HG02884 (cell line): ENCODE results near the gene KCNMB3.
A peak's percentile ranks its signal among the peaks of the same experiment; 100 is the strongest.
"Not testable (repeated sequence)": the region's sequence is repeated elsewhere in the genome, so short reads cannot be mapped to it uniquely, and the experiment has no call there.

ENCODE experiments used
- ATAC-seq: cut with Tn5 transposase; IDR thresholded peaks from one replicate; pipeline ENCODE4 v1.9.1; 2021; ENCODE audit warnings: mild to moderate bottlenecking, moderate library complexity; ENCODE audit not compliant: unreplicated experiment

The KCNMB3 gene

DNA sequence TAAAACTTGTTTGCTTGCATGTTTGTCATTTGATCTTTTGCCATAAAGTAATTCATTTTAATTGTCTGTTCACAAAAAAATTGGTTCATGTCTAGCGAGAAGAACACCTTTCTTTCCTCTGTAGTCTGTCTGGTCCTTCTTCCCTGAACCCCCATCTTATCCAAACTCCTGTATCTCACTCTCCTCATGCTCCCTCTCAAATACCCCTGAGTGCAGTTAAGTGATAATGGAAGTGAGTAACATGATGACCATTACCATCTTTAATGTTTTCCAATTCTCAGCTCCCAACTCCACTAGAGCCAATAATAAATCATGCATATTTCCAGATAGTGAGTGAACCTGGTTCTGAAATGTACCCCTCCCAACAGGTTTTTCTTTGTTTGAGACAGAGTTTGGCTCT, 14.2 kb upstream of the KCNMB3 start:
- no peak for ATAC-seq

DNA sequence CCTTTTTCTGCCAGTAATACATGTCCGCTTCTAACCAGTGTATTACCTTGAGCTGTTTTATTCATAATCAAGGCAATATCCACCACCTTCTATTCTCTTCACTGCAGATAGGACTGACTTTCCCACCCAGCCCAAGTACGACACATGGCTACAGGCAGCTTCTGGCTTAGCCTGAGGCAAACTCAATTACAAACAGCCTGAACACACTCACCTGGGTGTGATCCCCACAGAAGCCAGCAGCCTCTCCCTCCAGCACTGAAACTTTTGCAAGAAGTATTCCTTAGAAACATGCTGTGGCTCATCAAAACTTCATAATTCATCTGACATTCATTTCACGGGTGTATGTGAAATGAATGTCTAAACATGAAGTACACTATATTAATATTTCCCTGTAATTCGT, 13.5 kb upstream of the KCNMB3 start:
- ATAC-seq: no peak

DNA sequence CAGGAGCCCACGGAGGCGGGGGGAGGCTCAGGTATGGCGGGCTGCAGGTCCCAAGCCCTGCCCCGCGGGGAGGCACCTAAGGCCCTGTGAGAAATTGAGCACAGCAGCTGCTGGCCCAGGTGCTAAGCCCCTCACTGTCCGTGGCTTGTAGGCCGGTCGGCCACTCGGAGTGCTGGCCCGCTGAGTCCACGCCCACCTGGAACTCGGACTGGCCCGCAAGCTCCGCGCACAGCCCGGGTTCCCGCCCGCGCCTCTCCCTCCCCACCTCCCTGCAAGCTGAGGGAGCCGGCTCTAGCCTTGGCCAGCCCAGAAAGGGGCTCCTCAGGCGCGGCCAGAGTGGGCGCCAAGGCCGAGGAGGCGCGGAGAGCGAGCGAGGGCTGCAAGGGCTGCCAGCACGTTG, 12.2 kb upstream of the KCNMB3 start:
- ATAC-seq: no peak

DNA sequence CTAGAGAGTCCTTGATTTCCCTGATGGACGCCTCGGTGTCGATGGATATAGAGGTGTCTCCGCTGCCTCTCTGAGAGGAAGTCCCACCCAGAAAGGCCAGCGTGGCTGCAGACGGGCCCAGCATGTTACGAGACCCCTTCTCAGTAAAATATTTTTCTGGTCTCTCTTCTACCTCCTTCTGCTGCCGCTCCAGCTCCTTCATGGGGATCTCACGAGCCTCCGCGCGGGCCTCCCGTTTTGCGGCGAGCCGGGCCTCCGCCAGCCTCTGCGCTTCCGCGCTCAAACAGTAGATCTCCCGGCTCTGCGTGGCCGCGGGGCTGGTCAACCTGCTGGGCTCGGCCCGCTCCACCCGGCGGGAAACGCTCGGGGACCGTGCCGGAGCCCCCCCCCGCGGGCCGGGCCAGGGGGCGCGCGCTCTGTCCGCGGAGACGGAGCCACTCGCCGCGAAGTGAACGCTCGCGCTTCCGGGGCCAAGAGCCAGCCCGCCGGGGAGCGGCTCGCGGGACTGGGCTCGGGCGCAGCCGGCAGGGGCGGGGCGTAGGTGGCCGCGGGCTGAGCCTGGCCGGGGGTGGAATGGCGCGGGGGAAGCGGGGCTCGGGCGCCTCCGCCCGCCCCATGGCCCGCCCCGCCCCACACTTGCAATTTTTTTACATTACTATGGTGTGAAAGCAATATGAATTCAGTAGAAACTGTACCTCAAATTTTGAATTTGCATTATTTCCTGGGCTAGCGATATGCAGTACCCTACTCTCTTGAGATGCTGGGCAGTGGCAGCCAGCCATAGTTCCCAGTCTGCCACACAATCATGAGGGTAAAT, 10.2 kb upstream of the KCNMB3 start:
- peak; percentile 76 for ATAC-seq

DNA sequence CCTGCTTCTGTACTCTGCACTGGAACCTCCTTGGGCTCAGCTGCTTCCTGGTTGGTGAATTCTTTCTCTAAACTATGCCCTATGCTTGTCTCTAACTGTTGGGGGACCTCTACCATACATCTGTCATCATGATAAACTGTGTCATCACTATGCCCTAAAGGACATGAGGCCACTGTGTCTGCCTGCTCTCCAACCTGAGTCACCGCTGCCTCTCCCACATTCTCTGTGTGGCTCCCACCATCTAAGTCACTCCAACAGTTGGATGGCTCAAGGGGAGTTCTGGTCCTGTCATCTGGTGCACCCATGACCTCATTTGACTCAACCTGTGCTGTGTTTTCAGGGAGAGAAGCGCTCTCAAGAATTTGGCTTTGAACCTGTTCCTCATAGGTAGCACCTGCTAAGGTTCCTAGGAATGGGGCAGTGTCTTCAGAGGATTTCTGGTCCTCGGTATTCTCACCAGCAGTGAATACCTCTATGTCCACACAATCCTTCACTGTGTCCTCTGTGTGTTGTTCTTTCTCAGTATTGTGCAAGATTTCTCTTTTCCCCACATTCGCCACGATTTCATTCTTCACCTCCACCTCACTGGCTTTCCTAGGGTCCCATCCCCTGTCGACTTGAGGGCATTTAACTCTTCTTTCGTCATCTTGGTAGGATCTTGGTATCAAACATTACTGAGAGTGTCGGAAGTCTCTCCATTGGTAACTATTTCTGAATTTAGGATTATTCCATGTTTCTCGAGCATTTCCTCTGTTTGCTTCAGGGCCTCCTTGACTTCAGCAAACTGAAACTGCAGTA, 9.2 kb upstream of the KCNMB3 start:
- not testable (repeated sequence) for ATAC-seq

DNA sequence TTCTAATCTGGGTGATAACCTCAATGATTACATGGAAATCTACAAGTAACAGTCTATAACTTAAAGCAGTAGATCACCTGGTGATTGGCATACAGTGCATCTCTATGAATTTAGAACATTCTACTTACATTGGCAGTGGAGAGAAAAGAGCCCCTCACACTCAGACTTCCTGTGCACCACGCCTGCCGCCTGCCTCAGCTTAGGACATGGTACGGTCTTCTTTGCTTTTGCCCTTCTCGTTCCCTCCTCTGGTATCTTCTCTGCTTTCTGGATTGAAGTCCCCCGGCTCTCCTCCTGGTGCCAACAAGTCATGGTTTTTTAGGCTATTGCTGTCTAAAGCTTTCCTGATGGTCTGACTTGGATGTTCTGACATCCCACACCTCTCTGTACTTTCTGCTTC, 7.9 kb upstream of the KCNMB3 start:
- no peak for ATAC-seq

DNA sequence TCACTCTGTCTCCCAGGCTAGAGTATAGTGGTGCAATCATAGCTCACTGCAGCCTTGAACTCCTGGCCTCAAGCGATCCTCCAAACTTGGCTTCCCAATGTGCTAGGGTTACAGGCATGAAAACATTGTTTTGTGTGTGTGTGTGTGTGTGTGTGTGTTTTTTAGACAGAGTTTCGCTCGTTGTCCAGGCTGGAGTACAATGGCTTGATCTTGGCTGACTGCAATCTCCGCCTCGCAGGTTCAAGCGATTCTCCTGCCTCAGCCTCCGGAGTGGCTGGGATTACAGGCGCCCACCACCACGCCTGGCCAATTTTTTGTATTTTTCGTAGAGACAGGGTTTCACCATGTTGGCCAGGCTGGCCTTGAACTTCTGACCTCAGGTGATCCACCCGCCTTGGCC, 6.8 kb upstream of the KCNMB3 start:
- ATAC-seq: not testable (repeated sequence)

DNA sequence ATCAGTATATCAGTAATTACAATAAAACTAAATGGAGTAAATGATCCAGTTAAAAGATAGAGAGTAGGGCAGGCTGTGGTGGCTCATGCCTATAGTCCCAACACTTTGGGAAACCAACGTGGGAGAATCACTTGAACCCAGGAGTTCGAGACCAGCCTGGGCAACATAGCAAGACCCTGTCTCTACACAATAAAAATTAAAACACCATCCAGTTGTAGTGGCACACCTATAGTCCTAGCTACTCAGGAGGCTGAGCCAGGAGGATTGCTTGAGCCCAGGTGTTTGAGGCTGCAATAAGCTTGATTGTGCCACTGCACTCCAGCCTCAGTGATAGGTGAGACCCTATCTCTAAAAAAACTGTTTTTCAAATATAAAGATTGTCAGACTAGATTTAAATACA, 5.9 kb upstream of the KCNMB3 start:
- ATAC-seq: no peak

DNA sequence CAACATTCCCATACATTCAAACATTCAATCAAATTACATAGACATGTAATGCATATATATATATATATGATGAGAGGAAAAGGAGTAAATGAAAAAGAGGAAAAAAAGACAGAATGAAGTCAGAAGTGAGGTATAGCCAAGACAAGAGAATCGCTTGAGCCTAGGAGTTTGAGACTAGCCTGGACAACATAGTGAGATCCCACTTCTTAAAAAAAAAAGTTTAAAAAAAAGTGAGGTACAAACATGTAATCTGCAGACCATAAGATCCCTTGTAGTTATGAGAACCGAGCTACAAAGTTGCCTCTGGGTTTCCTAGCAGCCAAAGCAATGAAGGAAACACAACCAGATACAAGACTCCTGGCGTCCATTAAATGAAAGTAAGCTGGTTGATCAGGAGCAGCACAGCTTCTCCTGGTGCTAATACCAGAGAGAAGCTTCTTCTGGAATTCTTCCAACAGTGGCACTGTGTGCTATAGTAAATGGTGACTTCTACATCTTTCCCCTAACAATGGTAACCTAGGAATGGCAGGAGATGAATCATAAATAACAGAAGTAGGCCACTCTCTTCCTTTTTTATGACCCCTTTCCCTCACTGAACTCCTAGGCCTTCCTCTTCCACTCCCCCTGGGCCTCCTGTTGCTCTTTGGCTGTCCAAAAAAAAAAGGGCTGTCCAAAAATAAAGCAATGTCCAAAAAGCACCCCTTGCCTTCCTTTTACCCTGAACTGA, 3.5 kb downstream of the KCNMB3 start:
- ATAC-seq: no peak

DNA sequence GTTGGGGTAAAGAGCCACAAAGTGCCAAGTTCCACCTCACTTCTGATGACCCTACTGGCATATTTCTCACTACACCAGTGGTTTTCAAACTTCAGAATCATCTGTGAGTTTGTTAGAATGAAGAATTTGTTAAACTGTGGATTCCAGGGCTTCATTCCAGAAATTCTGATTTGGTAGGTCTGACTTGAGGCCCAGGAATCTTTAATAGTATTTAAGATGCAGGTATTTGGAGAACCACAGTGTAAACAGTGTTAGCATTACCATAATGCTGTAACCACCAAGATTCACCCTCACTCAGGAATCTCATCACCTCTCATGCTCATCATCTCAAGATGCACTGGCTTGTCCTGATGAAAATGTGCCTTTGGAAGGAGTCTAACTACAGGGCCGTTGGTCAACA, 6.0 kb downstream of the KCNMB3 start:
- ATAC-seq: no peak

DNA sequence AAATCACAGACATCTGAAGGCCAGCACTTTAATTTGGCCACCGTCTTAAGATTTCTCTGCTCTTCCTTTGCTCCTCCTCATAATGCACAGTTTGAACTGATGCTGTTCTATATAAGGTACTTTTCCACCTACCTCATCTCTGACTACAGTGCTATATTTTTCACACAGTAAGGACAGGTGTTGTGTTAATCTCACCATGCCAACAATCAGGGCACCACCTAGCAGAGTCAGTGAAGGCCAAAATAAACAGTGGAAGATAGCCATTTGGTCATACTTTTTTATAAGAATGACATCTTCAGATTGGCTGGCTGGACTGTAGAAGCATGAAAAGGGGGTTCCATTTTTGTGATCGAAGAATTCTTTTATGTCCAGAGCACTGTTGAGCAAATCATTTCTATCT, 8.1 kb downstream of the KCNMB3 start:
- not testable (repeated sequence) for ATAC-seq

DNA sequence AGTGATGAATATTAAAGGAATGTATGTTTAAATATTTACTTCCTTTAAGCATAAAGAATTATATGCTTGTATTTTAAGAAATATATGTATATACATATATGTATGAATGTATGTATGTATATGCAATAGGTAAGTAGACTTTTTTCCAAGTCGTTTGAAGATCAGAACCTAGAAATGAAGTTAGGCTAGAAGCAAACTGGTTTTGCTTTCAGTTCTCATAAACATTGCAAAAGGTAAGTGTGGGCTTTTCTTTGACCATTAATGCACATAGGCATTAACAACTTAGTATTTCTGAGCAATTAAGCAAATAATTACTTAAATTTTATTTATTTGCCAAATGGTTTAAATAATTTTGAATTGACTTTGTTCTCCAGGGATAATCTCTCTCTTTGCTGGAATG, 10.6 kb downstream of the KCNMB3 start:
- ATAC-seq: not testable (repeated sequence)

DNA sequence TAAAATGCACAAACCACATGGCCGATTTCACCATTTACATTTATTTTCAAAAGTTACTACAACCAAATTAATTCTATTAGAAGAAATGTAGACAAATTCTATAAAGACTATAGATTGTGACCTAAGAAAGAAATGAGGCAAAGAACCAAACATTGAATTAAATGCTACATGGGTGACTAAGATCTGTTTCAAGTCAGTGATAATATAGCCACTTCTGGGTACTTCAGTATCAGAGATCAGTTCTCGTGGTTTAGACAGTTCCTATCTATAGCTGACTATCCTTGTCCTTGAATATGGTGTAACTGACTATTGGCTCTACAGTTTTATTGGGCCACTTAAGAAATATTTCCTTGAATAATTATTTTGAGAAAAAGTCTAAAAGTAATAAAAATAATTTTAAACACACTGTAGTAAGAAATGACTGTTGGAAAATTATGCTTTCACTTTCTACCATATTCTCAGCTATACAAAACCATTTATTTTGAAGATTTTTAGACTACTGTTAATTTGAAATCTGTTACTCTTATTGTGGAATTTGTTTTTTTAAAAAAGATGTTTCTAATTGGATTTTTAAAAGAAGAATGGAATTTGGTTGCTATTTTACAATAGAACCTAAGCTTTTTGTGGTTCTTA, 14.1 kb downstream of the KCNMB3 start:
- ATAC-seq: peak; percentile 89

DNA sequence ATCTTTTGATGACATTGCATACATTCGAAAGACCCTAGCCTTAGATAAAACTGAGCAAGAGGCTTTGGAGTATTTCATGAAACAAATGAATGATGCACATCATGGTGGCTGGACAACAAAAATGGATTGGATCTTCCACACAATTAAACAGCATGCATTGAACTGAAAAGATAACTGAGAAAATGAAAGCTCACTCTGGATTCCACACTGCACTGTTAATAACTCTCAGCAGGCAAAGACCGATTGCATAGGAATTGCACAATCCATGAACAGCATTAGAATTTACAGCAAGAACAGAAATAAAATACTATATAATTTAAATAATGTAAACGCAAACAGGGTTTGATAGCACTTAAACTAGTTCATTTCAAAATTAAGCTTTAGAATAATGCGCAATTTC, 16.7 kb downstream of the KCNMB3 start:
- no peak for ATAC-seq

DNA sequence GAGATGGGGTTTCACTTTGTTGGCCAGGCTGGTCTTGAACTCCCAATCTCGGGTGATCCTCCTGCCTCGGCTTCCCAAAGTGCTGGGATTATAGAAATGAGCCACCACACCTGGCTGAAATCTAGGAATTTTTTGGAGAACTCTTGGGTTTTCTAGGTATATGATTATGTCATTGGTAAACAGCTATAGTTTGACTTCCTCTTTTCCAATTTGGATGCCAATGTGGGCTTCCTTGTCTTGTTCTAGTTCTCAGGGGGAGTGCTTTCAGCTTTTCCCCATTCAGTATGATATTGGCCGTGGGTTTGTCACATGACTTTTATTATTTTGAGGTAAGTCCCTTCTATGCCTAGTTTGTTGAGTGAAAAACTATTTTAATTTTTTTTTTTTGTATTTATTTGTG, 17.9 kb downstream of the KCNMB3 start:
- ATAC-seq: no peak

DNA sequence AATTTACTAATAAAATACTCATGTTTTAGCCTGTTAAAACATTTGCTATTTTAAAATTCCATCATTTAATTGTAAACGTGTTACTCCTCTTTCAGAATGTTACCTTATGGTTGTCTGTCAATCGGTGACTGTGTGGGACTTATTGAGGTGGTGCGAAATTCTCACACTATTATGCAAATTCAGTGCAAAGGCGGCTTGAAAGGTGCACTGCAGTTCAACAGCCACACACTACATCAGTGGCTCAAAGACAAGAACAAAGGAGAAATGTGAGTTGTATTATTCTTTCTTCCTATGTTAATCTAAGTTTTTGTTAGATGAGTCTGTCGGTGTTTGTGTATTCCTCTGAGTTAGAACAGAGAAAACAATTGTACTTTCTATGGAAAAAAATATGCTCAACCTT, 21.7 kb downstream of the KCNMB3 start:
- no peak for ATAC-seq

DNA sequence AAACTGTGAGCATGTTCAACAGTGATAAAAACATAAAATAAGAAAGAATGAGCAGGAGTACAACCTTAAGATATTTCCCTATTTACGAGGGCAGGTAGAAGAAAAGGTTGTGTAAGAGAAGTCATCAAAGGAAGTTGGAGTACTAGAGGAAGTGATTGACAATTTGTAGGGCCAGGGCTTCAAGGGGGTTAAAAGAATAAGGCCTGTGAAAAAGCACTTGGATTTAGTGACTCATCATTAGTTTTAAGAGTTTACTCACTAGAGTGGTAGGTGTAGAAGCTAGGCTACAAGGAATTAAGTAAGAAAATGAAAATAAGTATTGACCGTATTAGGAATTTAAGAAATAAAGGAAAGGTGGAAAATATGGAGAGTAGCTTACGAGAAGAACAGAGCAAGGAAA, 23.6 kb downstream of the KCNMB3 start:
- no peak for ATAC-seq

DNA sequence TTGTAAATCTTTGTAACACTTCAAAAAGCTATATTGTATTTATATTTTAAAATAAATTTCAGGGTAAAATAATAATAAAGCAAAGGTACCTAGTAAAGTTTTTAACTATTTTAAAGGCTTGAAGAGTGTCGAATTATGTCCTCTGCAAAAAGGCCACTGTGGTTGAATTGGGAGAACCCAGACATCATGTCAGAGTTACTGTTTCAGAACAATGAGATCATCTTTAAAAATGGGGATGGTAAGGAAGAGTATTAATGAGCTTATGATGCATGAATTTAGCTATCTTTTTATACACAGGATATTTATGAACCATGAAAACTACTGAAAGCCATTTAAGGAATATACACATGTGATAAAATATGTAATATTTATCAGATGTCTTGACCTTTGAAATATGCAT, 26.3 kb downstream of the KCNMB3 start:
- no peak for ATAC-seq

DNA sequence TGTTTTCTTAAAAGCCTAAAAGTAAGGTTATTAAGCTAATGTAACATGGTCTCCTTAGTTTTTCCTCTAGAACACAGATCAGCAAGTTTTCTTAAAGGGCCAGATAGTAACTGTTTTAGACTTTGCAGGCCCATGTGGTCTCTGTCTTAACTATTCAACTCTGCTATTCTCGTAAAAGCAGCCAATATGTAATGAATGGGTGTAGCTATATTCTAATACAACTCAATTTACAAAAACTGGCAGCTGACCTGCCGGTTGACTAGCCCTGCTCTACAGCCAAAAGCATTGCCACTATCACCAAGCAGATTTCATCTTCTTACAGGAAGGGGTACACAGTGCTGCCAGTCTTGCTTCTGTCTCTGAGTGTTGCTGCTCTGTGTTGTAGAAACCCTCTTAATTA, 27.4 kb downstream of the KCNMB3 start:
- ATAC-seq: no peak

DNA sequence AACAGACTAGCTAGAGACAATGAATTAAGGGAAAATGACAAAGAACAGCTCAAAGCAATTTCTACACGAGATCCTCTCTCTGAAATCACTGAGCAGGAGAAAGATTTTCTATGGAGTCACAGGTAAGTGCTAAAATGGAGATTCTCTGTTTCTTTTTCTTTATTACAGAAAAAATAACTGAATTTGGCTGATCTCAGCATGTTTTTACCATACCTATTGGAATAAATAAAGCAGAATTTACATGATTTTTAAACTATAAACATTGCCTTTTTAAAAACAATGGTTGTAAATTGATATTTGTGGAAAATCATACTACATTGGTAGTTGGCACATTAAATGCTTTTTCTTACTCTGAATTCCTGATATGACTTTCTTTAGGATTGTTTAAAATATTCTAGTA, 32.7 kb downstream of the KCNMB3 start:
- not testable (repeated sequence) for ATAC-seq

DNA sequence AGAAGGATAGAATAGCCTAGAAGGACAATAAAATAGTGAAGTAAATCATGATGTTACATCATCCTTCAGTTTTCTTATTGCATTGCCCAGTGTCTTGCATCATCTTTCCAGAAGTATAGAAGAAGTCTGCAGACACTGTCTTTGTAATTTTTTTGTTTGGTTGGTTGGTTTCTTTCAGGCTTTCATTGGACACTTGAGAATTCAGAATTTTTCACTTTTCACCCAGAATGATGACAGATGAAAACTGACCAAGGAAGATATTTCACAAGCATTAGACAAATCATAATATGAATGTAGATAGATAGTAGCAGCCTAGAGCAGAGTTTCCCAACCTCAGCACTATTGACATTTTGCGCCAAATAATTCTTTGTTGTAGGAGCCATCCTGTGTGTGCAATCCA, 35.4 kb downstream of the KCNMB3 start:
- ATAC-seq: not testable (repeated sequence)
